Left ventricle myocardium inferior (tissue), 1 donor: Measurements from ENCODE around the gene ATXN10. TPM values are rescaled to one million over a fixed set of nuclear protein-coding genes. Genes with fewer than 3 reads are reported as not detected.
A peak's percentile ranks its signal among the peaks of the same experiment; 100 is the strongest.

ENCODE experiments used
- DNase-seq: peaks from one replicate; pipeline ENCODE4 v3.0.0-alpha.2; 2020
- H3K27ac ChIP-seq: fragments of 200-600 bp; replicated peaks from 2 replicates; pipeline ENCODE4 v1.8.0; 2021
- H3K27me3 ChIP-seq: fragments of 200-600 bp; 2 replicates; pipeline ENCODE4 v1.8.0; 2021; ENCODE audit warnings: low read depth
- H3K36me3 ChIP-seq: fragments of 200-600 bp; 2 replicates; pipeline ENCODE4 v1.8.0; 2021
- H3K4me1 ChIP-seq: fragments of 200-600 bp; 2 replicates; pipeline ENCODE4 v1.8.0; 2021
- H3K4me3 ChIP-seq: fragments of 200-600 bp; 2 replicates; pipeline ENCODE4 v1.8.0; 2021; ENCODE audit warnings: mild to moderate bottlenecking, moderate library complexity
- H3K9me3 ChIP-seq: fragments of 200-600 bp; replicated peaks from 2 replicates; pipeline ENCODE4 v1.8.0; 2021
- intact Hi-C: fragments of 100-400 bp; cut with micrococcal nuclease; formaldehyde crosslinking; loops from one replicate; pipeline ENCODE4 v1.11.0; 2022
- total RNA-seq: library from RNA; stranded (reverse); fragmentation: NEBNext Ultra II Directional; extraction: Animal tissue kit (Norgen Biotek cat#: 25700); gene quantifications from one replicate; pipeline ENCODE4 v1.2.1, GENCODE V29; 2021
- TF ChIP-seq, protein P1 (sequence below): fragments of 200-600 bp; IDR thresholded peaks from 2 replicates; pipeline ENCODE4 v1.8.0; 2021; ENCODE audit warnings: antibody characterized with exemption, mild to moderate bottlenecking, borderline replicate concordance
- donor health status: DM: no; HTN: yes; CAD: no; lungs with severe emphysema.

Gene ATXN10
- total RNA-seq, 1 donor from 2014 or later, result 148 TPM

DNA sequence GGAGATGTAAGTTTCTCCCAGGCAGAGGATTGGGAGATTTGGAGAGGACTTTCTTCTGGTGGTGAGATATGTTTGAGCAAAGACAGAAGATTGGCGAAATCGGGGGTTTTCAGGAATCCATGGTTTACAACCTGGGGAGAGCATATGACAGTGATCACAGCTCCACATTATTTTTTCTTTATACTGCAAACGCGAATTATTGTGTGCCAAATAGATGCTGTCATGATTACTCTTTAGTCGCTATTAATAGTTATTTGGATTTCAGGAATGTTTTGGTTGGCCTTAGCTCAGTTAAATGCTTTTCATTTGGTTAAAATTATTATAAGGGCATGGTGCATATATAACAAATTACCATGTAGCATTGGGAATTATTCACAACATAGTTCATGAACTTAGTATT is 15.2 kb downstream of the ATXN10 start:
- H3K9me3 ChIP-seq, result no peaks in the 10 kb centered on the region
- TF ChIP-seq, protein P1, sequence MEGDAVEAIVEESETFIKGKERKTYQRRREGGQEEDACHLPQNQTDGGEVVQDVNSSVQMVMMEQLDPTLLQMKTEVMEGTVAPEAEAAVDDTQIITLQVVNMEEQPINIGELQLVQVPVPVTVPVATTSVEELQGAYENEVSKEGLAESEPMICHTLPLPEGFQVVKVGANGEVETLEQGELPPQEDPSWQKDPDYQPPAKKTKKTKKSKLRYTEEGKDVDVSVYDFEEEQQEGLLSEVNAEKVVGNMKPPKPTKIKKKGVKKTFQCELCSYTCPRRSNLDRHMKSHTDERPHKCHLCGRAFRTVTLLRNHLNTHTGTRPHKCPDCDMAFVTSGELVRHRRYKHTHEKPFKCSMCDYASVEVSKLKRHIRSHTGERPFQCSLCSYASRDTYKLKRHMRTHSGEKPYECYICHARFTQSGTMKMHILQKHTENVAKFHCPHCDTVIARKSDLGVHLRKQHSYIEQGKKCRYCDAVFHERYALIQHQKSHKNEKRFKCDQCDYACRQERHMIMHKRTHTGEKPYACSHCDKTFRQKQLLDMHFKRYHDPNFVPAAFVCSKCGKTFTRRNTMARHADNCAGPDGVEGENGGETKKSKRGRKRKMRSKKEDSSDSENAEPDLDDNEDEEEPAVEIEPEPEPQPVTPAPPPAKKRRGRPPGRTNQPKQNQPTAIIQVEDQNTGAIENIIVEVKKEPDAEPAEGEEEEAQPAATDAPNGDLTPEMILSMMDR, result no peak
- peaks cover 80% of the 10 kb centered on the region for H3K4me1 ChIP-seq
- H3K36me3 ChIP-seq, result peaks cover 22% of the 10 kb centered on the region
- H3K27ac ChIP-seq, result no peak overlapping the region
- no peak overlapping the region for H3K4me3 ChIP-seq
- H3K27me3 ChIP-seq, result no peaks in the 10 kb centered on the region
- no peak for DNase-seq
- intact Hi-C loops, result no loop called here

- TF ChIP-seq, protein P1, result no peak
- Histone ChIP-seq H3K9me3 (no peaks in the 10 kb centered on the region), H3K4me3 (no peak overlapping the region), H3K27me3 (no peaks in the 10 kb centered on the region), H3K4me1 (peaks cover 69% of the 10 kb centered on the region), H3K27ac (peak overlapping the region; percentile 44), H3K36me3 (peaks cover 36% of the 10 kb centered on the region)
- intact Hi-C loops, result no loop called here
- no peak for DNase-seq
Observed at GRCh38 chr22:45688600-45689080, 17.0 kb downstream of the ATXN10 start.

- TF ChIP-seq, protein P1, result no peak
- Histone ChIP-seq H3K9me3 (no peaks in the 10 kb centered on the region), H3K27me3 (no peaks in the 10 kb centered on the region), H3K27ac (peak overlapping the region; percentile 44), H3K4me1 (peaks cover 64% of the 10 kb centered on the region), H3K36me3 (peaks cover 41% of the 10 kb centered on the region), H3K4me3 (no peak overlapping the region)
- DNase-seq, result no peak
- intact Hi-C loops, result no loop called here
Observed at GRCh38 chr22:45689211-45689610, 17.6 kb downstream of the ATXN10 start.

- Histone ChIP-seq H3K4me1 (peaks cover 56% of the 10 kb centered on the region), H3K36me3 (peaks cover 49% of the 10 kb centered on the region), H3K27me3 (no peaks in the 10 kb centered on the region), H3K27ac (no peak overlapping the region), H3K4me3 (no peak overlapping the region), H3K9me3 (no peaks in the 10 kb centered on the region)
- TF ChIP-seq, protein P1, result no peak
- DNase-seq, result no peak
- intact Hi-C loops, result no loop called here
Observed at GRCh38 chr22:45690008-45690407, 18.4 kb downstream of the ATXN10 start.

DNA sequence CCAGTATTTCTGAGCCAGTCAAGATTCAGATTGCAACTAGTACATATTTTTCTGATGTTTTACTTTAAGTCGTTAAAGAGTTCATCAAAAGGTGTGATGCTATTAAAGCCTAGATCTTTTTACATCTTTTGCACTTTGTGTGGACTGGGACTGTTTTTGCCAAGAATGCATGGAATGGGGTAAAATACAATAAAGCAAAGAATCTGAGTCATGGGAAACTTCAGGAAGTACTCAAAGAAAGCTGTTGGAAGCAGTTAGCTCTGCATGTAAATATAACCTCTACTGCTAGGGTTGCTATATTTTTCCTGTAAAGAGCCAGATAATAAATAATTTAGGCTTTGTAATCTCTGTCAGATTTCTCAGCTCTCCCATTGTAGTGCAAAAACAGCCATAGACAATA is 20.9 kb downstream of the ATXN10 start:
- intact Hi-C loops, result no loop called here
- no peak overlapping the region for H3K4me3 ChIP-seq
- no peak for DNase-seq
- no peak overlapping the region for H3K27ac ChIP-seq
- peaks cover 30% of the 10 kb centered on the region for H3K4me1 ChIP-seq
- TF ChIP-seq, protein P1, result no peak
- no peaks in the 10 kb centered on the region for H3K9me3 ChIP-seq
- H3K27me3 ChIP-seq, result no peaks in the 10 kb centered on the region
- H3K36me3 ChIP-seq, result peaks cover 72% of the 10 kb centered on the region
